Muscle of back (tissue), 11 donors: ENCODE data around the gene RBM5. TPM values are rescaled to one million over a fixed set of nuclear protein-coding genes. Genes with fewer than 3 reads are reported as not detected.
A peak's percentile ranks its signal among the peaks of the same experiment; 100 is the strongest.

Source experiments
- DNase-seq, 3 donors: peaks; one replicate each; pipeline versions ENCODE4 v3.0.0 to v3.0.0-alpha.2; 2013
- polyA plus RNA-seq, 10 donors: library from polyadenylated mRNA; unstranded; fragments of 120-200 nt; gene quantifications; one replicate each; pipeline ENCODE4 v1.2.1, GENCODE V29; 2013; ENCODE audit not compliant: insufficient read length in 10 of 10

Gene RBM5
- polyA plus RNA-seq, 10 donors, result 113 to 245 (median 144) TPM

DNA sequence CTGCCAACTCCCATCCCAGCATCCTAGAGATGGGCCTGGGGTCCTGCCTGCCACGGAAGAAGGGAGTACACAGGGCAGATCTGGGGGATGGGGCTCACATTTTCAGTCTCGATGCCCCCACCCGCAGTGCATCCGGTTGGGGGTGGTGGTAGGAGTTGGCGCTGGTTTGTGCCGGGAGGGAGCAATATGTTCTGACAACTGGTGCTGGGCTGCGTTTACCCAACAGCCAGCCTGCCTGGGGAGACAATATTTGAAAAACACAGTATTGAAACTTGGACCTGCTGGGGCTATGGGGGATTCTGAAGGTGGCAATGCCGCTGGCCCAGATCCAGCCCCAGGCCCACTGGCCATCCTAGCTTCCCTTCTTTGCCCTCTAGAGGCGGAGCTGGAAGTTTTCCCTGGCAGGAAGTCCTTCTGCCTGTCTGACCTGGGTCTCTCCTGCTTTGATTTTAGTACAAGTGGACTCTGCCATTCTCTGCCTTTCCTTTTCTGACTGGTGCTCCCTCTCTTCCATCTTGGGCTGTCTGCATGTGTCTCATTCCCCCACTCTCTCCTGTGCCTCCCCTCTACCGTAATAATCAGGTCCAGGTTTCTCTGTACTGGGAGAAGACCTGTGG, 69.9 kb downstream of the RBM5 start:
- no peak for DNase-seq

DNA sequence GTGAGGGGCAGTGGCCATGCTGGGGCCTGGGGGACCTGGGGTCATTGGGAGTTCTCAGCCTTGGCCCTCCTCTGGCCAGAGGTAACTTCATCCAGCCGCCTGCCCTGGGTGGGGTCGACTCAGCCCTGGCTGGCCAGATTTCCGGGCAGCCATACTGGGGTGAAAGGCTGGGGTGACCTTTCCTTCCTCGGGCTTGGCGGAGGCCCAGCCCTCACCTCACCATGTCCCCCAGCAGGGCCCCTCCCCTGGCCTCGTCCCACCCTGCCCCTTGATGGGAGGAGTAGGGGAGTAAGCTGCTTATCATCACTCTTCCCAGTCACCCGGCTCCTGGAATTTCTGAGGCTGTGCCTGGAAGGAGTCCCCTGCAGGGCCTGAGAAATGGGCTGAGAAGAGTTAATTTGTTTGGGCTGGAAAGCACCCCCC, 71.9 kb downstream of the RBM5 start:
- DNase-seq, result no peak

DNA sequence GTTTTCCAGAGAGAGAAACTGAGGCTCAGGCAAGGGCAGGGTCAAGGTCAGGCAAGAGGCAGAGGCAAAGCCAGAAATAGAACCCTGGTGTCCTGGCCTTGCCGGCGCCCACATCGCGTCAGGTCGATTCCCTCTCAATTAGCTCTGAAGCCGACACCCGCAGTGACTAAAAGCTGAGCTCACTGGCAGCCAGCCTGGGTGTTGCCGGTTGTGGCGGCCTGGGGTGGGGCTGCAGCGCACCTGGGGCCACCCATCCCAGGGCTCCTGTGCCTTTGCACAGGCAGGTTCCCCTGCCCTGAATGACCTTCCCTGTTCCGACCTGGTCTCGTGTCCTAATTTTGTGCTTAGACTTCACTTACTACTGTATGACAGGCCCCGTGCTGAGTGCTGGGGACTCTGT, 72.6 kb downstream of the RBM5 start:
- no peak for DNase-seq

DNA sequence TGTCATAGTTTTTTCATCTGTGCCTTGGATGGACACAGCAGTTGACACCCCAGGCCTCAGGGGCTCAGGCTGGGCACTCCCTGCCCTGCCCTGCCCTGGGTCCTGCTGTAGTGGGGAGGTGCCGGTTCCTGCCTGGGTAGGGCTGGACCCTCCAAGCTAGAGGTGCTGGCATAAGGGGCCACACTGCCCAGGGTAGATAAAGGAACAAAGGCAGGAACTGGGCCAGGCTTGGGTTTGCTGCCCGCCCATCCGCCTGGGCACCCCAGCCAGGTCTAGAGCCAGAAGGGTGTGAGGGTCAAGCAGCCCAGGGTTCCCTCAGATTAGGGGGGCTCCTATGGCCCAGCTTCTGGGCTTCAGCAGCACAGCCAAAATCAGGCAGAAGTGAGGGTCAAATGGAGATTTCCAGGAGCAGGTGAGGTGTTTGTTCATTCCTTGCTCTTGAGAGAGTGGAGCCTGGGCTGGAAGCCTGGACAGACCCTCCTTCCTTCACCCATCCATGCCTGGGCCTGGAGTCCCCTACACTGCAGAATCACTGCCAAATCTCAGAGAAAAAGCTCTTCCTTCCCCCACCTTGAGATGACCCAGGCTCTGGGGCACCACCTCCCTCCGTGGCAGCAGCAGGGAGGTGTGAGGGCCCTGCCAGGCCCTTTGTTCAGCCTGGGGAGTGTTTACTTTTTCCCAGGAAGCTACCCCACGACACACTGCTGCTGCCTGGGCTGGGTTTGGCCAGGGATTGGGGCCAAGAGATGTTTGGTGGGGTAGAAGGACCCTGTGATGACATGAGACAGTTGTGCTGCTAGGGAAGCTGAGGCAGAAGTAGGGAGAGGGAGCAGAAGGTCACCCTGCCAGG, 73.5 kb downstream of the RBM5 start:
- DNase-seq, result no peak

DNA sequence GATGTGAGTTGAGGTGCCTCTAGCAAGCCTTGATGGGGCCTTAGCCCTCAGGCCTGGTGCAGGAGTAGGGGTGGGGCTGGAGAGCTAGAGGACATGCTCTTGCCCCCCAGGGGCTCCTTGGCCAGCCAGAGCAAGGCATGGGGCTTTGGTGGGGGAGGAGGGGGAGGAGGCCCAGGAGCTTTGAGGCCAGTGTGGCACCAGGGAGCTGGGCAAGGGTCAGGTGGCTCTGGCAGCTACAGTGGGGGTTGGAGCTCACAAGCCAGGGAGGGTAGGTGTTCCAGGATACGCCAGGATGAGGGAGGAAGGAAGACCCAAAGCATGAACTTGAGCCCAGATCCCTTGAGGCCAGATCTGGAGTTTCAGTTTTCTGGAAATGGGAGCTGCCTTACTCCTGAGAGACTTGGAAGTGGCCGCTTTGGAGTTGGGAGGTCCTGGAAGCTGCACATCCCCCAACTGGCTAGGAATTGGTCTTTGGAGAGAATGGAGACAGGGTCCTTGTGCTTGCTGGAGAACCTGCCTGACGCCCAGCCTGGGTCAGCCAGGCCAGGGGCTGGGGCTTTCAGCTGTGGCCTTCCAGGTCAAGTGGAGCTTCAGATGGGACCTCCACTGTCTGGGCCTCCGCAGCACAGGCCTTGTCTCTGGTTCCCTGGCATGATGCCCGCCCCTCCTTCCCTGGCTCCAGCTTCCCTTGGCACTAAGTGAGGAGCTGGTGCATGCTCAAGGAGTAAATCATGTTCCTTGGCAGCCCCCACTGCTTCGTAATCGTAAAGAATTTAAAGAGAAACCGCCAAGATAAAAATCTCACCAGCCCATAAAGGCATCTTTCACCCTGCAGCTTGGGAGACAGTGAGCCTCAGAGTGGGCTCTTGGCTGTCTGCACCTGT, 75.1 kb downstream of the RBM5 start:
- DNase-seq, result peak; percentile 76 to 85 (median 85)

DNA sequence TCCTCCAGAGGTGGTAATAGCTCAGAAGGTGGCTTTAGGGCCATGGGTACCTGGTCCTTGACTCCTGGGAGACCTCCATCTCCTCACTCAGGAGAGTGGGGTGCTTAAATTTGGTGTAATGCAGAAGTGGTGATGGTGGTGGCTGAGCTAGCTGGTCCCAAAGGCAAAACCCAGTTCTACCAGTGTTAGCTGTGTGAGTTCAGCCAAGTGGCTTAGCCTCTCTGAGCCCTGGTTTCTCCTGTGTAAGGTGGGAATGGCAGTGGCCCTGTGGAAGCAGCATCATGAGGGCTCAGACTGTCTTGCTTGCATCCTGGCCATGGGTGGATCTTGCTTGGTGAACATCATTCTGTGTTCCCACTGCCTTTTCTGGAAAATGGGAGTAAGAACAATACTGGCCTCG, 75.8 kb downstream of the RBM5 start:
- no peak for DNase-seq

DNA sequence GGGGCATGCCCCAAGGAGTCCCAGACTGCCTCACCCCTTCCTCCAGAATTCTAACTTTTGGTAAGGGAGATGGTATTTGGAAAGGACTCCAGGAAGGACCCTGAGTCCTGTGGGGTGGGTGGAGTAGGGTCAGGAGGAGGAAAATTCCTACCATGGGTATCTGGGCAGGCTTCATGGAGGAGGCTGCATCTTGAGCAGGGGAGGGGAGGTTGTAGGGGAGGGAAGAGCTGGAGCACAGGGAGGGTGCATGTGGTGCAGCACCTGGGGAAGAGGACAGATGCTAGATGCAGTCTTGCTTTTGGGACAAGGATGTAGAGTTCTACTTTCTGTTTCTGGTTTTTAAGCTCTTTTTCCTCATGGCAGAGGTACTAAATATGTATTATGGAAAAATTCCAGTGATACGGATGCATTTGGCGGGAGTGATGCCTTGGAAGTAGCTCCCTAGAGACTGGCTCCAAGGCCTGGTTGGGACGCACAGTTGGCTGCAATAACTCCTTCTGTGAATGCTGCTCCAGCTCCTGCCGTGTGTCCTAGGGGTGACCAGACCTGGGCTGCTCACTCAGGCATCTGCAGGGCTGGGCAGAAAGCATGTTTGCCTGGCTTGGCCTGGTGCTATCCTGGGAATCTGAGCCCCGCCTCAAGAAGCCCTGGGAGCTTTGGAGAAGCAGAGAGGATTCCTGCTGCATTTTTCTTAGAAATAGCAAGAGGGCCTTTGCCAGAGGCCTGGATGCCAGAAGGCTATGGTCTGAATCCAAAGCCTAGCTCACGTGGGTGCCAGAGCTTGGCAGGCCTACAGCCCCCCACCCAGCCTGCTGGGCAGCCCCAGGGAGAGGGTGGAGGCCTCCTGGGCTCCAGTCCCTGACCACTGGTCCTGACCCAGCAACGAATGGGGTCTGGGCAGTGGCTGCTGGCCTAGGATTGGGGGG, 76.5 kb downstream of the RBM5 start:
- peak in 2 of 3 donors; percentile 59 to 84 for DNase-seq

DNA sequence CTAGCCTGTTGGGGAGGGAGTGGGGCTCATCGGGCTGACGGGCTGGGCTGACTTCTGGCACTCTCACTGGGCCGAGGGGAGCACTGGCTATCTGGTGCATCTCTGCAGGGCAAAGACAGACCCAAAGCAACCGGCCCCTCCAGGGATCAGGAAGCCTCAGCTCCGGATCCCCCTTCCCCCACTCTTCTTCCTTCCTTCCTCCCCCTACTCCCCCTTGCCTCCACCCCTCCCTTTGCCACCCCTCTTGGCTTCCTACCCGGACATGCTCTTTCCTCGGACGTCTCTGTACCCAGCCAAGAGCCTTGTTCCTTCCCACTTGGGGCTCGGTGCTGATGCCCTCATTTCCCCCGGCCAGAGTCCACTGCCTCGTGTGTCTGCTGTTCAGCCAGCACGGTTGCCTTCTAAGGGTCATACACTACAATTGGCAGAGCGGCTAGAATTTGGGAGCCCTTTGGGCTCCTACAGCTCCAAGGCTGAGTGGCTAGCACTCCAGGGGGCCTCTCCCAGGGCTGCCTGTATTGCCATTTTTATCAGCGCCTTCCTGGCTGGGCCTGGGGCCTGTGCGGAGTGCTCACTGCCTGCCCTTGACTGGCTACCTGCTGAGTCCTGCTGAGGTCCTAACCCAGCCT, 77.3 kb downstream of the RBM5 start:
- DNase-seq, result peak in 1 of 3 donors; percentile 53

DNA sequence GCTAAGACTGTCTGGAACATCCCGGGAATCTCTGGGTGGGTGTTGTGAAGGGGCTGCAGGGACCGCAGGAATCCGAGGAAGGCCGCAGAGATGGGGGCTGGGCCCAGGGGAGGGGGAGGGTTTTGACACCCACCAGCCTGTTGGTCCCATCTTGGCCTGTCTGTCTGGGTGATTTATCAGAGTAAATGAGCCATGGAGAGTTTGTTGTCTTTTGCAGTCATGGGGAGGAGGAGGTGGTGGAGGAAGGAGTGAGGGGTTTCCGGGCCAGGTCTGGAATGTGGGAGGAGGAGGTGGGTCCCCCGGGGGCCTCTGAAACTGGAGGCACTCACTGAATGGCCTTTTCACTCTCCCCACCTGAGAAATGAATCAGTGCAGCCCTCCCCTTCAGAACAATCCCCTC, 77.9 kb downstream of the RBM5 start:
- no peak for DNase-seq

DNA sequence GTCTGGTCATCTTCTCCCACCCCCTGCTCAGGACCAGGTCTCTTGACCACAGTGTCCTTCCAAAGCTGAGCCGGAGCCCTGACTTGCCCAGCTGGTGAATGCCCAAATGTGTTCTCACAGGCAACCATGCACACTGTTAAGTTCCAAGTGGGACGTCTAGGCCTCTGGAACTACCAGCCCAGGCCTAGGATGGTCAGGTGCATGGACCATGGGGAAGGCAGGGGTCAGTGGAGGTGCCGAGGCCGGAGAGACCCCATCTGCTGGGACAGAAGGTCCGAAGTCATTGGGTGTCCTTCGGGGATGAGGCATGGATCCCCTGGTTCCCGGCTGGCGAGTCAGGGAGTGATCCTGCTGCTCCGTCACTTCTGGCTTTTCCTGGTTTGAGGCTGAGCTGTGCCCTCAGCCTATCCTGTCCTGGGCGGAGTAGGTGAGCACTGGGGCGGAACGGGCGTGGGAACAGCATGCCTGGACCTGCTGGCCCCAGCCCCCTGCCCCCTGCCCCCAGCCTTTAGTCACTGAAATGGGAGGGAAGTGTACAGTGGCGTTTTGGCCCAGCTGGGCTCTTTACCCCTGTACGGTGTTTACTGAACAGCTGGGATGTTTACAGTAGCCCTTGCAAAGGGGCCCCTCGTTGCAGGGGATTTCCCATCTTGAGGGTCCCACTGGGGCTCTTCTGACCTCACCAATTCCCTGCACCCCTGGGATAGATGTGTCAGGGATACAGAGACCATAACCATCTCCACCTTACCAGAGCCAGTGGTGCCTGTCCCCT, 78.5 kb downstream of the RBM5 start:
- DNase-seq, result no peak

DNA sequence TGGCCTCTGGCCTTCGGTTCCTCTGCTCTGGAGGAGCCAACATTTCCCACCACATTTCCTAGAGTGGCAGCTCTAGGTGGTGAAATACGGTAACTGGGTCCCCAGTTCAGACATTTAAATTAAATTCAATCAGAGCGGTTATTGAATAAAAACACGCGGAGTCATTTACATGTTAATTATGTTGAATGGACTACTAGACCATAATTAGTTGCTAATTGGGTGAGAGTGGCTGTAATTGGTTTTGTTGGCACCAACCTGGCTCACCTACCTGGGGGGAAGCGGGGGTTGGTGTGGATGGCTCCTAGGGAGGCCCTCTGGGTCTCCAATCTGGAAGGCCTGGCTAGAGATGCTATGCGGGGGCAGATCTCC, 79.1 kb downstream of the RBM5 start:
- DNase-seq, result no peak

DNA sequence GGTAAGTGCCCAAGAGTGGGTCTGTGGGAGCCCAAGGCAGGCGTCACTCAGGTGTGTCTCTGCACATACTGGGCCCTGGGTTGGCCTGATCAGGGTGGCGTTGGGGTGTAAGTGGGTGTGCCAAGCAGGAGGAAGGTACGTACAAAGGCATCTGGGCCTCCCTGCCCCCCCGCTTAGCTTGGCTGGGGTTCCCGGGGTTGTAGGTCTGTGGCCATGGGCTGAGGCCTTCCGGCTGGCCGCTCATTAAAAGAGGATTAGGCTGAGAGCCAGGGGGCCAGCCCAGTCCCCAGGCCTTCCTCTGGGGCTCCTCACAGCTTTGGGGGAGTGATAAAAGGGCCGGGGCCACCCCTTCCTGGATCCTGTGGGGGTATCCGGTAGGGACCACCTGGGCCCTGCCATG, 79.7 kb downstream of the RBM5 start:
- DNase-seq, result no peak

Other genes with a start within 250 kb of the RBM5 start
- 1 to 10 TPM; 3.3 to 6.2 (median 4.8) TPM for gene TRAIP, start 232.4 kb upstream of the RBM5 start, polyA plus RNA-seq
- gene CAMKV, start 219.0 kb upstream of the RBM5 start, polyA plus RNA-seq, result under 1 TPM; 0.13 to 0.92 (median 0.30) TPM
- gene MST1R, start 185.0 kb upstream of the RBM5 start, polyA plus RNA-seq, result 1 to 10 TPM; 1.3 to 6.1 (median 2.0) TPM
- 1 to 10 TPM; 4.9 to 8.3 (median 6.3) TPM for gene MON1A, start 159.1 kb upstream of the RBM5 start, polyA plus RNA-seq
- 10 to 100 TPM; 50.5 to 97.3 (median 67.6) TPM for gene RBM6, start 148.8 kb upstream of the RBM5 start, polyA plus RNA-seq
- 10 to 100 TPM in 9 of 10 donors, 1 to 10 TPM in 1; 9.5 to 38.2 (median 11.4) TPM for gene SEMA3F, start 66.4 kb downstream of the RBM5 start, polyA plus RNA-seq
- under 1 TPM in 1 of 10 donors, not detected in 9; 0.31 TPM for gene GNAT1, start 102.7 kb downstream of the RBM5 start, polyA plus RNA-seq
- 1 to 10 TPM in 9 of 10 donors, under 1 TPM in 1; 0.98 to 4.6 (median 2.4) TPM for gene SLC38A3, start 116.4 kb downstream of the RBM5 start, polyA plus RNA-seq
- gene GNAI2, start 147.3 kb downstream of the RBM5 start, polyA plus RNA-seq, result 100 to 1,000 TPM; 160 to 205 (median 182) TPM
- 10 to 100 TPM; 25.1 to 59.2 (median 42.0) TPM for gene SEMA3B, start 180.2 kb downstream of the RBM5 start, polyA plus RNA-seq
- 10 to 100 TPM; 13.8 to 39.2 (median 30.1) TPM for gene LSMEM2, start 190.2 kb downstream of the RBM5 start, polyA plus RNA-seq
- gene IFRD2, start 203.5 kb downstream of the RBM5 start, polyA plus RNA-seq, result 10 to 100 TPM; 32.0 to 54.6 (median 50.2) TPM
- gene HYAL3, start 210.5 kb downstream of the RBM5 start, polyA plus RNA-seq, result 1 to 10 TPM; 1.2 to 2.4 (median 1.9) TPM
- gene NAA80, start 210.5 kb downstream of the RBM5 start, polyA plus RNA-seq, result 1 to 10 TPM; 4.8 to 7.2 (median 6.3) TPM
- gene HYAL1, start 214.7 kb downstream of the RBM5 start, polyA plus RNA-seq, result 1 to 10 TPM; 1.0 to 3.6 (median 2.0) TPM
- 10 to 100 TPM; 29.1 to 52.0 (median 36.9) TPM for gene HYAL2, start 233.8 kb downstream of the RBM5 start, polyA plus RNA-seq
- 10 to 100 TPM; 14.3 to 20.2 (median 15.9) TPM for gene TUSC2, start 239.3 kb downstream of the RBM5 start, polyA plus RNA-seq